Measurements from ENCODE around the gene HAUS6. TPM values are rescaled to one million over a fixed set of nuclear protein-coding genes. Genes with fewer than 3 reads are reported as not detected.
"Not testable (repeated sequence)": the region's sequence is repeated elsewhere in the genome, so short reads cannot be mapped to it uniquely, and the experiment has no call there.

Gene HAUS6

DNA sequence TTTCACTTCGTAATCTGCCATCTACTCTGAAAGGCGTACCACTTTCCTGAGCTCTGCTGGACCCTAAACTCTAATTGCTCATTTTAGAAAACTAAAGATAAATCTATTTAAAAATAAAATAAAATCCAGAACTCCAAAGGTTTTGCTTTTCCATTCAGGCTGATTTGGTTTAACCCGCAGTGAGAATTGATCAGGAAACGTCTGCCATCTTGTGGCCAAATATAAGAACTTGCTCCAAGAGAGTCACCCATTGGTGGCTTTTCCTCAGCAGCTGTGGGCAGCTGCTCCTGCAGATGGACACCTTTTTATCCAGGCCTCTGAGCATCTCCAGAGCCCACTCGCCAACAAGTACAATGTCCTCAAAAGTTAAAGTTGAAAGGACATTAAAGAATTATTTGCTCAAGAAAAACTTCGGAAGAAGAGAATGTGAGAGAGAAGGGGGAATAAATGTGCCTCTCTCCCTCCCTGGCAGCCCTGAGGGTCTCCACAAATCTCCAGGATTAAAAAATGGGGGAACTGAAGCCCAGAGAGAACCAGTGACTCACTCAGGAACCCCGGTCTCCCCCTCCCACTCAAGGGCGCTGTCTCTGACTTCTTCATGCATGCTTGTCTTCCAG is 73.8 kb downstream of the HAUS6 start:
- no peak overlapping the region for H3K4me2 ChIP-seq (ENCODE audit: low read length)
- no peaks in the 10 kb centered on the region for H3K27me3 ChIP-seq (ENCODE audit: control insufficient read depth, insufficient read depth, low read length)
- no peaks in the 10 kb centered on the region for H3K9me3 ChIP-seq (replicated peaks; ENCODE audit: low read length)
- H3K36me3 ChIP-seq (ENCODE audit: insufficient read depth, low read length) = no peaks in the 10 kb centered on the region
- no peak overlapping the region for H3K9ac ChIP-seq (ENCODE audit: low read depth, low read length)
- H3K4me3 ChIP-seq (ENCODE audit: low read length) = no peak overlapping the region
- no peaks in the 10 kb centered on the region for H3K4me1 ChIP-seq (ENCODE audit: control insufficient read depth, insufficient read depth, low read length)

DNA sequence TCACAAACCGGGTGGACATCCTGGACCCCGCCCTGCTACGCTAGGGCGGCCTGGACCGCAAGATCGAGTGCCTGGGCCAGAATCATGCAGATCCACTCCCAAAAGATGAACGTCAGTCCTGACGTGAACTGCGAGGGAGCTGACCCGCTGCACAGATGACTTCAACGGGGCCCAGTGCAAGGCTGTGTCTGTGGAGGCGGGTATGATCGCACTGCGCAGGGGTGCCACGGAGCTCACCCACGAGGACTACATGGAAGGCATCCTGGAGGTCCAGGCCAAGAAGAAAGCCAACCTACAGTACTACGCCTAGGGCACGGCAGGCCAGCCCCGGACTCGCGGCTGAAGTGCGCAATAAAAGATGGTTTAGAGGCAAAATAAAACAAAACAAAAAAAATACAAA is 74.9 kb downstream of the HAUS6 start:
- Histone ChIP-seq H3K9ac (ENCODE audit: low read depth, low read length) (no peak overlapping the region), H3K9me3 (replicated peaks; ENCODE audit: low read length) (no peaks in the 10 kb centered on the region), H3K4me3 (ENCODE audit: low read length) (no peak overlapping the region), H3K36me3 (ENCODE audit: insufficient read depth, low read length) (no peaks in the 10 kb centered on the region), H3K27me3 (ENCODE audit: control insufficient read depth, insufficient read depth, low read length) (peaks cover 3% of the 10 kb centered on the region), H3K4me1 (ENCODE audit: control insufficient read depth, insufficient read depth, low read length) (no peaks in the 10 kb centered on the region), H3K4me2 (ENCODE audit: low read length) (no peak overlapping the region)

DNA sequence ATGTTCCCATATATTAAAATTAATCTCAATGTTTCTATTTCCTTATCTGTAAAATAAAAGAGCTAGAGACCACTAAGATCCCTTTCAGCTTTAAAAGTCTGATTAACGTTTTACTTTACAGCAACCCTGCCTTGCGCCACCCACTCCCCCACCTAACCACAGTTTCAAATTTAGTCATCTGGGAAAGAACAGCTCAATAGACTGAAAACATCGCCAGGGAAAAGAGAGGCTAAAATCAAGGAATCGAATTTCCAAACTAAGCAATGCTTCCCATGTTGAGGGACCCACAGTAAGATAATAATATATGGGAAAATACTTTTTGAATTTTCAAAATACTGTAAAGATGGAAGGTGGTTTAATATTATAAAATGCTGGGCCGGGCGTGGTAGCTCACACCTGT is 76.3 kb downstream of the HAUS6 start:
- Histone ChIP-seq H3K27me3 (ENCODE audit: control insufficient read depth, insufficient read depth, low read length) (peaks cover 3% of the 10 kb centered on the region), H3K9ac (ENCODE audit: low read depth, low read length) (no peak overlapping the region), H3K4me2 (ENCODE audit: low read length) (no peak overlapping the region), H3K4me3 (ENCODE audit: low read length) (no peak overlapping the region), H3K36me3 (ENCODE audit: insufficient read depth, low read length) (no peaks in the 10 kb centered on the region), H3K4me1 (ENCODE audit: control insufficient read depth, insufficient read depth, low read length) (no peaks in the 10 kb centered on the region), H3K9me3 (replicated peaks; ENCODE audit: low read length) (no peaks in the 10 kb centered on the region)

DNA sequence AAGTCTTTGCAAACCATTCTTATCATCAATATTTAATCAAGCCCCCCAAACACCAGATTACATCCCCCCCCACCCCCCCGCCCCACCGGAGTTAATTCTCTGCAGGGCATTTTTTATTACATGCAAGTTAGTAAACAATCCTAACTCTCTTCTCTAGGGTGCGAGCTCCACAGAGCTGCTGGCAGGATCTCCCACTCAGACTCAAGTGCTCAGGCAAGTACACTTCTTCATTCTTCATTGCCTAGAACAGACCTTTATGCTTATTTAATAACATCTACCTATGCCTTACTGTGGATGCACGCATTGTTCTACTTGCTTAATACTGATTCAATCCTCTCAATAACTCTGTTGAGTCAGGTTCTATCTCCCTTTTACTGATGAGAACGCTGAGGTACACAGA is 79.6 kb downstream of the HAUS6 start:
- Histone ChIP-seq H3K4me3 (ENCODE audit: low read length) (no peak overlapping the region), H3K9me3 (replicated peaks; ENCODE audit: low read length) (no peaks in the 10 kb centered on the region), H3K27me3 (ENCODE audit: control insufficient read depth, insufficient read depth, low read length) (peaks cover 3% of the 10 kb centered on the region), H3K4me1 (ENCODE audit: control insufficient read depth, insufficient read depth, low read length) (no peaks in the 10 kb centered on the region), H3K9ac (ENCODE audit: low read depth, low read length) (no peak overlapping the region), H3K36me3 (ENCODE audit: insufficient read depth, low read length) (no peaks in the 10 kb centered on the region), H3K4me2 (ENCODE audit: low read length) (no peak overlapping the region)

DNA sequence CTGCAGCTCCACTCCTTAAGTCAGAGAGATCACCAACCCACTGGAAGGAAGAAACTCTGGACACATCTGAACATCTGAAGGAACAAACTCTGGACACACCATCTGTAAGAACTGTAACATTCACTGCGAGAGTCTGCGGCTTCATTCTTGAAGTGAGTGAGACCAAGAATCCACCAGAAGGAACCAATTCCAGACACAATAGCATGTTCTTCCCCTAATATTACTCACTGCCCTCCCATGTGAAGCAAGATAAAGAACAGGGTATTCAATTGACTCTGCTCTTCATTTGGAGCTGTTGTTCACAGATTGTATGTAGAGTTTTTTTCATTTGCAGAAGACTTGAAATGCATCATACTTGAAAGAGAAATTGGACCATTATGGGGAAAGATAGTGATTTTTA is 80.5 kb downstream of the HAUS6 start:
- Histone ChIP-seq H3K27me3 (ENCODE audit: control insufficient read depth, insufficient read depth, low read length) (peaks cover 3% of the 10 kb centered on the region), H3K36me3 (ENCODE audit: insufficient read depth, low read length) (no peaks in the 10 kb centered on the region), H3K4me2 (ENCODE audit: low read length) (no peak overlapping the region), H3K9me3 (replicated peaks; ENCODE audit: low read length) (no peaks in the 10 kb centered on the region), H3K4me1 (ENCODE audit: control insufficient read depth, insufficient read depth, low read length) (no peaks in the 10 kb centered on the region), H3K4me3 (ENCODE audit: low read length) (no peak overlapping the region), H3K9ac (ENCODE audit: low read depth, low read length) (no peak overlapping the region)

DNA sequence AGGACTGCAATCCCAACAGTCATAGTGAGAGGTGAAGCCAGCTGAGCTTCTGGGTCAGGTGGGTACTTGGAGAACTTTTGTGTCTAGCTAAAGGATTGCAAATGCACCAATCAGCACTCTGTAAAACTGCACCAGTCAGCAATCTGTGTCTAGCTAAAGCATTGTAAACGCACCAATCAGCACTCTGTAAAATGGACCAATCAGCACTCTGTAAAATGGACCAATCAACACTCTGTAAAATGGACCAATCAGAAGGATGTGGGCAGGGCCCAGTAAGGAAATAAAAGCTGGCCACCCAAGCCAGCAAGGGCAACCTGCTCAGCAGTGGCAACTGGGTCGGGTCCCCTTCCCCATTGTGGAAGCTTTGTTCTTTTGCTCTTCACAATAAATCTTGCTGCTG is 81.1 kb downstream of the HAUS6 start:
- not testable (repeated sequence) for H3K9ac ChIP-seq (ENCODE audit: low read depth, low read length); H3K4me2 ChIP-seq (ENCODE audit: low read length); H3K27me3 ChIP-seq (ENCODE audit: control insufficient read depth, insufficient read depth, low read length); H3K4me3 ChIP-seq (ENCODE audit: low read length); H3K36me3 ChIP-seq (ENCODE audit: insufficient read depth, low read length); H3K9me3 ChIP-seq (replicated peaks; ENCODE audit: low read length); H3K4me1 ChIP-seq (ENCODE audit: control insufficient read depth, insufficient read depth, low read length)

DNA sequence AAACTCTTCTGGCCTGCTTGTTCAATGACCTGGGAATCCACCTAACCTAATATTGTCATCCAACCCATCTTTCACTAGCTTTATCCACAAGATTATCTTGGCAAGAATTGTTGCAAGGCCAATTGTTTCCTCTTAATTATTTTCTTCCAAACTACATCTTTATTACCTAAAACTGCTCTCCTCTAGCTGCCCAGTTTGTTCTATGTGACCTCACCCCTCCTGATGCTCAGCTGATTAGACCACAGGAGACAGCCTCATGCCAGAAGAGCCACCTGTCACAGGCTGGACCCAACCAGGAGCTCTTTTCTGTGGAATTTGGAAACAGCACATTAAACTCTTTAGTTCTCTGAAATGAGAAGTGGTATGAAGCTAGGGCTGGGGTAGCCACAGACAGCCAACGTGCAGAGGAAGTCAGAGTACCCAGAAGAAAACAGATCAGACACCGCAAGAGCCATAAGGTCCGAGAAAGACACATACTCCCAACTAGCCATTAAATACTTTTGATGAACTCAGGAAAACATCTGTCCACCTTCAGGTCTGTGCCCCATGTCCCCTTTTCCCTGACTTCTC is 81.7 kb downstream of the HAUS6 start:
- Histone ChIP-seq H3K4me3 (ENCODE audit: low read length) (no peak overlapping the region), H3K36me3 (ENCODE audit: insufficient read depth, low read length) (no peaks in the 10 kb centered on the region), H3K9me3 (replicated peaks; ENCODE audit: low read length) (no peaks in the 10 kb centered on the region), H3K9ac (ENCODE audit: low read depth, low read length) (no peak overlapping the region), H3K4me1 (ENCODE audit: control insufficient read depth, insufficient read depth, low read length) (no peaks in the 10 kb centered on the region), H3K27me3 (ENCODE audit: control insufficient read depth, insufficient read depth, low read length) (peaks cover 3% of the 10 kb centered on the region), H3K4me2 (ENCODE audit: low read length) (no peak overlapping the region)

DNA sequence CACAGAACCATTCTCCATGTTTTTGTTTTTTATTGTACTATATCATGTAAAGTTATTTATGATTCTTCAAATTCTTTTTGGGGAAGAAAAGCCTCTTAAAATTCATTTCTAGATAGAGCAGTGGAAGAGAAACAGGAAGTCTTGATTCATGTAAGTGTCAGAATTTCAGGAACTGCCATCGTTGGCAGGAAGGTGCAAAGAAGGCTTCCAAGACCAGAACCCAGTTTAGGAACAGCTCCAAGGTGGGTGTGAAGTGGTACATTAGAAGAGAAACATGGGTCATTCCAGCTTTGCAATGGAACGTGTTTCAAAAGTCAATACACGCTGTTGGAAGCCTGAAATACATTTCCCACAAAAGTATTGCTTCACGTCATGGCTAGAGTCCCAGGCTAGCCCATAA is 84.5 kb downstream of the HAUS6 start:
- Histone ChIP-seq H3K4me3 (ENCODE audit: low read length) (no peak overlapping the region), H3K9me3 (replicated peaks; ENCODE audit: low read length) (no peaks in the 10 kb centered on the region)

DNA sequence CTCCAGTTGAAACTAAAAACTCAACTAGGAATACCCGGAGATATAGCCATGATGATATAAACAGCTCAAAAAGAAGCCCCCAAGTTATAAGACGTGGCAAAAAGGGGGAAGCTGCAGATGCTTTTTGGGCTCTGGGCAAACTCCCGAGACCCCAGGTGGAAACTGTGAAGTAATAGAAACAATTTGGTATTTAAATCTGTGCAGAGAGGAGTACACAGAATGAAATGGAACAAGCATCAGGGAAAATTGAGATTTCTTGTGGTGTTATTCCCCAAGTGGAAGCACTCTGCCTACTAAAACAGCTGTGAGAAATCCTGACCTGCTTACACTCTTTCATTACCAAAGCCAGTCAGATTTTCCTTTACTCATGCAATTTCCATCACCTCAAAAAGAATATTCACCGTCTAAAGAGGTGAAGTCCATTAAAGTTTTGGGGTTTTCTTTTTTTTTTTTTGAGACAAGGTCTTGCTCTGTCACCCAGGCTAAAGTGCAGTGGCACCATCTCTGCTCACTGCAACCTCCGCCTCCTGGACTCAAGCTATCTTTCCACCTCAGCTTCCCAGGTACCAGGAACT is 93.2 kb downstream of the HAUS6 start:
- no peak overlapping the region for H3K4me2 ChIP-seq (ENCODE audit: low read length)
- H3K27me3 ChIP-seq (ENCODE audit: control insufficient read depth, insufficient read depth, low read length) = peaks cover 3% of the 10 kb centered on the region
- H3K9ac ChIP-seq (ENCODE audit: low read depth, low read length) = no peak overlapping the region
- no peaks in the 10 kb centered on the region for H3K4me1 ChIP-seq (ENCODE audit: control insufficient read depth, insufficient read depth, low read length)
- H3K4me3 ChIP-seq (ENCODE audit: low read length) = no peak overlapping the region
- H3K9me3 ChIP-seq (replicated peaks; ENCODE audit: low read length) = no peaks in the 10 kb centered on the region
- H3K36me3 ChIP-seq (ENCODE audit: insufficient read depth, low read length) = no peaks in the 10 kb centered on the region

More for the DNA sequence above, 84.5 kb downstream of the HAUS6 start:
- H3K9ac ChIP-seq (ENCODE audit: low read depth, low read length) = no peak overlapping the region
- no peaks in the 10 kb centered on the region for H3K4me1 ChIP-seq (ENCODE audit: control insufficient read depth, insufficient read depth, low read length)
- no peaks in the 10 kb centered on the region for H3K36me3 ChIP-seq (ENCODE audit: insufficient read depth, low read length)
- peaks cover 2% of the 10 kb centered on the region for H3K27me3 ChIP-seq (ENCODE audit: control insufficient read depth, insufficient read depth, low read length)
- no peak overlapping the region for H3K4me2 ChIP-seq (ENCODE audit: low read length)

Small RNA genes within 50 kb of the gene (small RNA-seq; reads per million reads assigned to genes)
- gene RF00019 (not detected), gene RNU6-264P (not detected), gene SCARNA8 (122 reads per million, percentile 97 among the genes with 10 or more reads in this experiment)
